Measurements from ENCODE around the gene TBX21.
A peak's percentile ranks its signal among the peaks of the same experiment; 100 is the strongest.

TBX21 gene

GRCh38 chr17:47715669-47716325 lies 17.2 kb upstream of the TBX21 start:
- Histone ChIP-seq H3K27ac (no peak overlapping the region), H3K9me3 (ENCODE audit: severe bottlenecking) (no peaks in the 10 kb centered on the region), H3K36me3 (peaks cover 4% of the 10 kb centered on the region; the same call in 1 of the 2 replicates), H3K4me3 (ENCODE audit: low read depth, low read length) (no peak overlapping the region), H3K27me3 (ENCODE audit: insufficient read depth, low read depth, severe bottlenecking) (no peaks in the 10 kb centered on the region)
- no peak for TF ChIP-seq CTCF (IDR thresholded peaks at IDR 0.05; ENCODE audit: low read depth, low read length)
- no peak for DNase-seq

GRCh38 chr17:47716375-47716774 lies 16.7 kb upstream of the TBX21 start:
- H3K4me3 ChIP-seq (ENCODE audit: low read depth, low read length), result no peak overlapping the region
- no peaks in the 10 kb centered on the region; the same call in 1 of the 2 replicates for H3K36me3 ChIP-seq
- H3K27ac ChIP-seq, result no peak overlapping the region
- TF ChIP-seq CTCF (IDR thresholded peaks at IDR 0.05; ENCODE audit: low read depth, low read length), result no peak
- H3K27me3 ChIP-seq (ENCODE audit: insufficient read depth, low read depth, severe bottlenecking), result no peaks in the 10 kb centered on the region
- no peak for DNase-seq
- no peaks in the 10 kb centered on the region for H3K9me3 ChIP-seq (ENCODE audit: severe bottlenecking)

GRCh38 chr17:47717261-47717697 lies 15.8 kb upstream of the TBX21 start:
- H3K4me3 ChIP-seq (ENCODE audit: low read depth, low read length), result no peak overlapping the region
- H3K27me3 ChIP-seq (ENCODE audit: insufficient read depth, low read depth, severe bottlenecking), result no peaks in the 10 kb centered on the region
- no peak for DNase-seq
- H3K9me3 ChIP-seq (ENCODE audit: severe bottlenecking), result no peaks in the 10 kb centered on the region
- peak; percentile 89 for TF ChIP-seq CTCF (IDR thresholded peaks at IDR 0.05; ENCODE audit: low read depth, low read length)
- H3K27ac ChIP-seq, result no peak overlapping the region
- no peaks in the 10 kb centered on the region for H3K36me3 ChIP-seq

- Histone ChIP-seq H3K36me3 (no peaks in the 10 kb centered on the region), H3K9me3 (ENCODE audit: severe bottlenecking) (no peaks in the 10 kb centered on the region), H3K27ac (no peak overlapping the region), H3K4me3 (ENCODE audit: low read depth, low read length) (no peak overlapping the region), H3K27me3 (ENCODE audit: insufficient read depth, low read depth, severe bottlenecking) (no peaks in the 10 kb centered on the region)
- TF ChIP-seq CTCF (IDR thresholded peaks at IDR 0.05; ENCODE audit: low read depth, low read length), result no peak
- DNase-seq, result no peak
Measured at GRCh38 chr17:47717979-47718621, 14.9 kb upstream of the TBX21 start.

GRCh38 chr17:47718634-47719405 lies 14.2 kb upstream of the TBX21 start:
- Histone ChIP-seq H3K27ac (no peak overlapping the region), H3K9me3 (ENCODE audit: severe bottlenecking) (no peaks in the 10 kb centered on the region), H3K27me3 (ENCODE audit: insufficient read depth, low read depth, severe bottlenecking) (no peaks in the 10 kb centered on the region)

More at GRCh38 chr17:47718634-47719405, 14.2 kb upstream of the TBX21 start:
- no peak for DNase-seq
- Histone ChIP-seq H3K4me3 (ENCODE audit: low read depth, low read length) (no peak overlapping the region), H3K36me3 (no peaks in the 10 kb centered on the region)
- TF ChIP-seq CTCF (IDR thresholded peaks at IDR 0.05; ENCODE audit: low read depth, low read length), result no peak

All from WERI-Rb-1 (cell line).